AG09319 (cell line): ENCODE results near the gene TMUB2.

Experiments used
- DNase-seq: peaks from one replicate; pipeline ENCODE4 v3.0.0-alpha.2; 2010; ENCODE audit warnings: low read depth; ENCODE audit errors: extremely low read depth
- CTCF ChIP-seq: IDR thresholded peaks from 2 replicates; pipeline ENCODE4 v1.5.1; 2011; ENCODE audit warnings: low read depth, mild to moderate bottlenecking, inconsistent platforms, low read length, moderate library complexity

Gene TMUB2

GRCh38 chr17:44212507-44213402 lies 26.0 kb downstream of the TMUB2 start:
- no peak for TF ChIP-seq CTCF
- no peak for DNase-seq

GRCh38 chr17:44213403-44214229 lies 26.8 kb downstream of the TMUB2 start:
- TF ChIP-seq CTCF, result no peak
- DNase-seq, result no peak

- no peak for DNase-seq
- TF ChIP-seq CTCF, result no peak
These were observed 27.4 kb downstream of the TMUB2 start for GRCh38 chr17:44214230-44214494.

GRCh38 chr17:44214896-44215295 lies 28.1 kb downstream of the TMUB2 start:
- DNase-seq, result no peak

GRCh38 chr17:44216173-44216572 lies 29.4 kb downstream of the TMUB2 start:
- no peak for DNase-seq
- no peak for TF ChIP-seq CTCF

More at GRCh38 chr17:44214896-44215295, 28.1 kb downstream of the TMUB2 start:
- no peak for TF ChIP-seq CTCF

- TF ChIP-seq CTCF, result no peak
- no peak for DNase-seq
These were observed 29.9 kb downstream of the TMUB2 start for GRCh38 chr17:44216694-44217093.

GRCh38 chr17:44217738-44218343 lies 31.1 kb downstream of the TMUB2 start:
- DNase-seq, result no peak
- TF ChIP-seq CTCF, result no peak
